Measurements from ENCODE around the gene MEF2A. TPM values are rescaled to one million over a fixed set of nuclear protein-coding genes. Genes with fewer than 3 reads are reported as not detected.

MEF2A gene
- total and polyA plus RNA-seq, 2 donors: 27.4 to 32.4 TPM

GRCh38 chr15:99706557-99707303, 140.9 kb downstream of the MEF2A start:
- Histone ChIP-seq H3K36me3 (ENCODE audit: control insufficient read depth in 2 of 2, insufficient read depth in 2 of 2, low read length in 1 of 2) (peaks cover 18 to 33% of the 10 kb centered on the region in 2 donors), H3K4me3 (ENCODE audit: low read length in 2 of 2) (no peak overlapping the region), H3K9me3 (ENCODE audit: control insufficient read depth in 2 of 2, insufficient read depth in 1 of 2, low read length in 1 of 2) (no peaks in the 10 kb centered on the region), H3K4me1 (ENCODE audit: control insufficient read depth in 2 of 2, insufficient read depth in 2 of 2, low read length in 2 of 2) (peaks cover 15 to 36% of the 10 kb centered on the region in 2 donors), H3K27me3 (ENCODE audit: control insufficient read depth in 2 of 2, insufficient read depth in 1 of 2, low read length in 1 of 2) (no peaks in the 10 kb centered on the region), H3K27ac (ENCODE audit: low read depth in 1 of 2, low read length in 1 of 2) (no peak overlapping the region)
- WGBS: 64% methylated on average over 10 of the region's 10 CpGs
- DNase-seq (ENCODE audit: low read depth in 6 of 9, low spot score in 9 of 9): peak in 4 of 9 donors; percentile 47 to 80 (median 60)

DNA sequence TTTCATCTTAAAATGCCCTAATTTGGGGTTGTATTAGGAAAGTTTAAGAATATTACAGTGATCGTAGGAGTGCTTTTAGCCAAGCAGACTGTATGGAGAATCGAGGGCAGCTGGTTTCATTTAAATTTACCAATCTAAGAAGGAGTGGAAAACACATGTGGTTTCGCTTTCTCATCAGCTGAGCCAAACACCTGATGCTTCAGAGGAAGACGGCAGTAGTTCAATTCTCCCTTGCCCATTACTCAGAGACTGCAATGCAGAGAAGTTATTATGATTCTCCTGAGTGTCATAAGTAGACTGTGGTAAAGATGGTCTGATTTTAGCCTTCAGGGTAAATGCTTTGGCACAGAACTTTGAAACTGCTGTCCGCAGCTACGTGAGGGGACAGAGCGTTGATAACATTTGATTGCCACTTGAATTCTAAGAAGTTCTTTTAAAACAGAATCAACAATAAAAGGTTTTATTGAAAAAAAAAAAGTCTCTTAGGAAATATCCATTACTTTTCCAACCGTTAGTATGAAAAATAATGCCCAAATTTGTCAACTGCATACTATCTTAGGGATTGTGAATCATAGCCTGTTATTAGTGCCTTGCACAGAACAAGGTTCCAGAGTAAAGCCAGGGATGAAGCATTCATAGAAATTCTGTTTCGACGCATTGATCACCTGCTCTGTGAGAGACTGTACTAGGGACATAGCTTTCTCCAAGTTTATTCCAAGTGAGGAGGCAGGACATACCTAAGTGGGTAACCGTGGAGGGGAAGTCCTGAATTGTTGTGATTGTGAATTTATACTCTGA, 141.9 kb downstream of the MEF2A start:
- H3K27ac ChIP-seq (ENCODE audit: low read depth in 1 of 2, low read length in 1 of 2): peak overlapping the region in 1 of 2 donors; percentile 10
- no peaks in the 10 kb centered on the region for H3K9me3 ChIP-seq (ENCODE audit: control insufficient read depth in 2 of 2, insufficient read depth in 1 of 2, low read length in 1 of 2)
- WGBS: 71% methylated on average over 11 of the region's 11 CpGs
- no peak overlapping the region for H3K4me3 ChIP-seq (ENCODE audit: low read length in 2 of 2)
- H3K27me3 ChIP-seq (ENCODE audit: control insufficient read depth in 2 of 2, insufficient read depth in 1 of 2, low read length in 1 of 2): no peaks in the 10 kb centered on the region
- peaks cover 27 to 42% of the 10 kb centered on the region in 2 donors for H3K36me3 ChIP-seq (ENCODE audit: control insufficient read depth in 2 of 2, insufficient read depth in 2 of 2, low read length in 1 of 2)
- H3K4me1 ChIP-seq (ENCODE audit: control insufficient read depth in 2 of 2, insufficient read depth in 2 of 2, low read length in 2 of 2): peaks cover 15 to 36% of the 10 kb centered on the region in 2 donors
- DNase-seq (ENCODE audit: low read depth in 6 of 9, low spot score in 9 of 9): peak in 4 of 9 donors; percentile 53 to 76 (median 58)

DNA sequence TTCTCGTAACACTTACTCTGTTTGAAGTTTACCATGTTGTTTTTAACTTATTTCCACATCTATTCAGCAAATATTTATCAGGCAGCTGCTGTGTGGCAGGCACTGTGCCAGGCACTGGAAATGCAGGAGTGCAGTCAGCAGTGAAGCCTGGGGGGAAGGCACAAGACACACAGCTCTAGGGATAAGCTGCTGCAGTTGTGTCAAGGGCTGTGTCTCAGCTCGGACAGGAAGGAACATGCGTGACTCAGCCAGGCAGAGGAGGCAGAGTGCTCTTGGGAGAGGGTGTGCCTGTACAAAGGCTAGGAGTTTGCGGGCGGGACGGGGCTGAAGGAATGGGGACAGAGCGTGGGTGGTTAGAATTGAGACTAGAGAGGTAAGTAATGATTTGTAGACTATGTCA, 142.8 kb downstream of the MEF2A start:
- Histone ChIP-seq H3K4me1 (ENCODE audit: control insufficient read depth in 2 of 2, insufficient read depth in 2 of 2, low read length in 2 of 2) (peaks cover 15 to 36% of the 10 kb centered on the region in 2 donors), H3K9me3 (ENCODE audit: control insufficient read depth in 2 of 2, insufficient read depth in 1 of 2, low read length in 1 of 2) (no peaks in the 10 kb centered on the region), H3K27ac (ENCODE audit: low read depth in 1 of 2, low read length in 1 of 2) (no peak overlapping the region), H3K27me3 (ENCODE audit: control insufficient read depth in 2 of 2, insufficient read depth in 1 of 2, low read length in 1 of 2) (no peaks in the 10 kb centered on the region), H3K4me3 (ENCODE audit: low read length in 2 of 2) (no peak overlapping the region), H3K36me3 (ENCODE audit: control insufficient read depth in 2 of 2, insufficient read depth in 2 of 2, low read length in 1 of 2) (peaks cover 31 to 47% of the 10 kb centered on the region in 2 donors)
- no peak for DNase-seq (ENCODE audit: low read depth in 6 of 9, low spot score in 9 of 9)
- 95% methylated on average over 7 of the region's 7 CpGs for WGBS

DNA sequence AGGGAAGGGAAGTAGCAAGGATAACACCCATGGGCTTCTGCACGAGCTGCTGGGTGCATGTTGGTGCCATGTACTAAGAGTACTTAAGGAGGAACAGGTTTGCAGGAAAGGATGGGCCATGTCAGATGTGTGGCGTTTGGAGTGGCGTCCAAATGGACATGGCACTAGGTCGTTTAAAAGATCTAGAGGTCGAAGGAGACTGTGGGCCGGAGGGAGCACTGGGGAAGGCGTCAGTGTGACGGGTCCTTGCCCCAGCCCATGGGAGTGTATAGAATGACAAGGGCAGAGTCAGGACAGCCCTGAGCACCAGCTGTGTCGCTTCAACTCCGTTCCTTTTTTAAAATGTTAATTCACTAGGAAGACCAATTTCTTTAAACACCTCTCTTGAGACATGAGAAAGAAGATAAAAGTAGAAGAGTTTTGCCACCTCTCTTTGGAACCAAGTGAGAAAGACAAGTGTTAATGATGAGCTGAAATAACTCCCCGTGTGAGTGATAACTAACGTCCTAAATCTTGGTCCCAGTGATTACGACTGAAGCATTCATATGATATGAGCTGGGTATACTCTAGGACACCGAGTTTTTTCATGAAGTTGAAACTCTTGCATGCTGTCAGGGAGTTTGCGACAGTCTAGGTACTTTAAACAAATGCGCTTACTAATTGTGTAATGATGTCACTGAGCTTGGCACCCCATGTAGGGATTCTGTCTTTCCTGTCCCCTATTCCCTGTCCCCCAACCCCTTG, 143.6 kb downstream of the MEF2A start:
- Histone ChIP-seq H3K36me3 (ENCODE audit: control insufficient read depth in 2 of 2, insufficient read depth in 2 of 2, low read length in 1 of 2) (peaks cover 33 to 51% of the 10 kb centered on the region in 2 donors), H3K27ac (ENCODE audit: low read depth in 1 of 2, low read length in 1 of 2) (no peak overlapping the region), H3K4me1 (ENCODE audit: control insufficient read depth in 2 of 2, insufficient read depth in 2 of 2, low read length in 2 of 2) (peaks cover 15 to 33% of the 10 kb centered on the region in 2 donors), H3K27me3 (ENCODE audit: control insufficient read depth in 2 of 2, insufficient read depth in 1 of 2, low read length in 1 of 2) (no peaks in the 10 kb centered on the region), H3K4me3 (ENCODE audit: low read length in 2 of 2) (no peak overlapping the region), H3K9me3 (ENCODE audit: control insufficient read depth in 2 of 2, insufficient read depth in 1 of 2, low read length in 1 of 2) (no peaks in the 10 kb centered on the region)
- DNase-seq (ENCODE audit: low read depth in 6 of 9, low spot score in 9 of 9): no peak
- WGBS: 96% methylated on average over 16 of the region's 16 CpGs

DNA sequence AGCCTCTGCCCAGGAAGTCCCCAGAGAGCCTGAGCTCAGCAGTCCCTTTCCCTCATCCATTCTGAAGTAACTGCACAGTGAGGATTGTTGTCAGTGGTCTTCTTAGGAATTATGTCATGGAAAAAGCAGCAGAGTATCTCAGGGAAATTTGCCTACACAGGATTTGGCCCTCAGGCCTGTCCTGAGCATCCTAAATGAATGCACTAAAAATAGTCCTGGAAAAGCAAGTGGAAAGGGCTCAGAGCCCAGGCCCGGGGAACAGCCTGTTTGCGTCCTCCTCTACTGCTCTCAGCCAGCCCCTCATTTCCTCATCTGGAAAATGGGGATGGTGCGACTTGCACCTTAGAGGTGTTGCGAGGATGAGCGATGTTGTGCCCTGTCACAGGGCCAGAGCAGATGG, 145.8 kb downstream of the MEF2A start:
- Histone ChIP-seq H3K9me3 (ENCODE audit: control insufficient read depth in 2 of 2, insufficient read depth in 1 of 2, low read length in 1 of 2) (no peaks in the 10 kb centered on the region), H3K27ac (ENCODE audit: low read depth in 1 of 2, low read length in 1 of 2) (no peak overlapping the region), H3K36me3 (ENCODE audit: control insufficient read depth in 2 of 2, insufficient read depth in 2 of 2, low read length in 1 of 2) (peaks cover 43 to 65% of the 10 kb centered on the region in 2 donors), H3K27me3 (ENCODE audit: control insufficient read depth in 2 of 2, insufficient read depth in 1 of 2, low read length in 1 of 2) (no peaks in the 10 kb centered on the region), H3K4me3 (ENCODE audit: low read length in 2 of 2) (no peak overlapping the region), H3K4me1 (ENCODE audit: control insufficient read depth in 2 of 2, insufficient read depth in 2 of 2, low read length in 2 of 2) (peaks cover 13 to 24% of the 10 kb centered on the region in 2 donors)
- WGBS: 98% methylated on average over 5 of the region's 5 CpGs
- DNase-seq (ENCODE audit: low read depth in 6 of 9, low spot score in 9 of 9): no peak

DNA sequence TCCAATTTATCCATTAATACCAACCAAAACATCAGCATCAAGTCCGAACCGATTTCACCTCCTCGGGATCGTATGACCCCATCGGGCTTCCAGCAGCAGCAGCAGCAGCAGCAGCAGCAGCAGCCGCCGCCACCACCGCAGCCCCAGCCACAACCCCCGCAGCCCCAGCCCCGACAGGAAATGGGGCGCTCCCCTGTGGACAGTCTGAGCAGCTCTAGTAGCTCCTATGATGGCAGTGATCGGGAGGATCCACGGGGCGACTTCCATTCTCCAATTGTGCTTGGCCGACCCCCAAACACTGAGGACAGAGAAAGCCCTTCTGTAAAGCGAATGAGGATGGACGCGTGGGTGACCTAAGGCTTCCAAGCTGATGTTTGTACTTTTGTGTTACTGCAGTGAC, 146.6 kb downstream of the MEF2A start:
- Histone ChIP-seq H3K9me3 (ENCODE audit: control insufficient read depth in 2 of 2, insufficient read depth in 1 of 2, low read length in 1 of 2) (no peaks in the 10 kb centered on the region), H3K36me3 (ENCODE audit: control insufficient read depth in 2 of 2, insufficient read depth in 2 of 2, low read length in 1 of 2) (peaks cover 46 to 67% of the 10 kb centered on the region in 2 donors), H3K27me3 (ENCODE audit: control insufficient read depth in 2 of 2, insufficient read depth in 1 of 2, low read length in 1 of 2) (no peaks in the 10 kb centered on the region), H3K4me1 (ENCODE audit: control insufficient read depth in 2 of 2, insufficient read depth in 2 of 2, low read length in 2 of 2) (peaks cover 6 to 16% of the 10 kb centered on the region in 2 donors), H3K4me3 (ENCODE audit: low read length in 2 of 2) (no peak overlapping the region), H3K27ac (ENCODE audit: low read depth in 1 of 2, low read length in 1 of 2) (no peak overlapping the region)
- WGBS: 96% methylated on average over 18 of the region's 18 CpGs
- DNase-seq (ENCODE audit: low read depth in 6 of 9, low spot score in 9 of 9): no peak

GRCh38 chr15:99716540-99717095, 150.8 kb downstream of the MEF2A start:
- H3K4me1 ChIP-seq (ENCODE audit: control insufficient read depth in 2 of 2, insufficient read depth in 2 of 2, low read length in 2 of 2): peaks cover 10 to 18% of the 10 kb centered on the region in 2 donors
- DNase-seq (ENCODE audit: low read depth in 6 of 9, low spot score in 9 of 9): no peak
- peaks cover 29 to 38% of the 10 kb centered on the region in 2 donors for H3K36me3 ChIP-seq (ENCODE audit: control insufficient read depth in 2 of 2, insufficient read depth in 2 of 2, low read length in 1 of 2)
- no peak overlapping the region for H3K4me3 ChIP-seq (ENCODE audit: low read length in 2 of 2)
- WGBS: 96% methylated on average over 10 of the region's 10 CpGs
- no peaks in the 10 kb centered on the region for H3K27me3 ChIP-seq (ENCODE audit: control insufficient read depth in 2 of 2, insufficient read depth in 1 of 2, low read length in 1 of 2)
- peaks cover 0 to 2% of the 10 kb centered on the region in 2 donors for H3K9me3 ChIP-seq (ENCODE audit: control insufficient read depth in 2 of 2, insufficient read depth in 1 of 2, low read length in 1 of 2)
- H3K27ac ChIP-seq (ENCODE audit: low read depth in 1 of 2, low read length in 1 of 2): peak overlapping the region; percentile 27 to 50

GRCh38 chr15:99717161-99718009, 151.6 kb downstream of the MEF2A start:
- WGBS: 94% methylated on average over 19 of the region's 19 CpGs
- Histone ChIP-seq H3K4me1 (ENCODE audit: control insufficient read depth in 2 of 2, insufficient read depth in 2 of 2, low read length in 2 of 2) (peaks cover 10 to 20% of the 10 kb centered on the region in 2 donors), H3K36me3 (ENCODE audit: control insufficient read depth in 2 of 2, insufficient read depth in 2 of 2, low read length in 1 of 2) (peaks cover 21 to 31% of the 10 kb centered on the region in 2 donors), H3K4me3 (ENCODE audit: low read length in 2 of 2) (no peak overlapping the region), H3K27me3 (ENCODE audit: control insufficient read depth in 2 of 2, insufficient read depth in 1 of 2, low read length in 1 of 2) (no peaks in the 10 kb centered on the region), H3K27ac (ENCODE audit: low read depth in 1 of 2, low read length in 1 of 2) (no peak overlapping the region), H3K9me3 (ENCODE audit: control insufficient read depth in 2 of 2, insufficient read depth in 1 of 2, low read length in 1 of 2) (peaks cover 0 to 7% of the 10 kb centered on the region in 2 donors)
- no peak for DNase-seq (ENCODE audit: low read depth in 6 of 9, low spot score in 9 of 9)

Data from thymus (tissue), 11 donors.